HG02610 (cell line): ENCODE results near the gene ZNF429.
"Not testable (repeated sequence)": the region's sequence is repeated elsewhere in the genome, so short reads cannot be mapped to it uniquely, and the experiment has no call there.

Experiments used
- ATAC-seq: cut with Tn5 transposase; IDR thresholded peaks from one replicate; pipeline ENCODE4 v1.9.1; 2021; ENCODE audit warnings: mild to moderate bottlenecking, moderate library complexity; ENCODE audit not compliant: unreplicated experiment

Gene ZNF429

DNA sequence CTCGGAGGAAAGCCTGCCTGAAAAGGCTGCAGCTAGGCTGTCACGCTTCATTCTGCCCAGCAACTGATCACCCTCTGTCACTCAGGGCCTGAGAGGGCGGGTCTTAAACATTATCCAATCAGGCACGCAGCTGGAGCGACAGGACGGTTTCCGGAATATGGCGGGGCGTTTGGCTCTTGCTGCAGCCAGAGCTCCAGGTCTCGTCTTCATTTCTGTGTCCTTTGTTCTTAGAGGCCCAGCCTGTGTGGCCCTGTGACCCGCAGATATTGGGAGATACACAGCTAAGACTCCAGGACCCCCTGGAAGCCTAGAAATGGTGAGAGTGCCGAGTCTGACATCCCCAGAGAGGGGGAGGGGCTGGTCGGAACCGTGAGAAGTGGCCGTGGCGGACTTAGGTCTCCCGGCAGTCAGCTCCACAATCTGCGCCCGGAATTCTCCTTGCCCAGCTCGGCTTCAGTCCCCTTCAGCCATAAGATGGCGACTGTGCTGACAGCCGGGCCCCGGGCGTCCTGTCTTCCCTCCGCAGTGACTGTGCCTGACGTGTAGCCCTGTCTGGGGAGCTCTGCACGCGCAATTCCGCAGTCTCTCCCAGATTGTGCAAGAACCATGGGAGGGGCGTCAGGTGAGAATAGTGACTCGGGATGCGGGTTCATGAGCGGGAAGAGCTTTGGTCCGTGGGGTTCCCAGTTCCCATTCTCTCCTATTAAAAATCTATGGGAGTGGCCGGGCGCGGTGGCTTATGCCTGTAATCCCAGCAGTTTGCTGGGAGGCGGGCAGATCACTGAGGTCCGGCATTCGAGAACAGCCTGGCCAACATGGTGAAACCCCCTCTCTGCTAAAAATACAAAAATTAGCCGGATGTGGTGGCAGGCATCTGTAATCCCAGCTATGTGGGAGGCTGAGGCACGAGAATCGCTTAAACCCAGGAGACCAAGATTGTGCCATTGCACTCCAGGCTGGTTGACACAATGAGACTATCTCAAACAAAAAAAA, at the start of gene ZNF429:
TSS of gene ZNF429 (plus strand) at position 144 of the 993 bp plus-strand sequence. CDS start at position 314, 170 bp downstream.
- ATAC-seq: peak; percentile 100

- no peak for ATAC-seq
These were observed 44.7 kb upstream of the ZNF429 start for GRCh38 chr19:21460686-21461085.

DNA sequence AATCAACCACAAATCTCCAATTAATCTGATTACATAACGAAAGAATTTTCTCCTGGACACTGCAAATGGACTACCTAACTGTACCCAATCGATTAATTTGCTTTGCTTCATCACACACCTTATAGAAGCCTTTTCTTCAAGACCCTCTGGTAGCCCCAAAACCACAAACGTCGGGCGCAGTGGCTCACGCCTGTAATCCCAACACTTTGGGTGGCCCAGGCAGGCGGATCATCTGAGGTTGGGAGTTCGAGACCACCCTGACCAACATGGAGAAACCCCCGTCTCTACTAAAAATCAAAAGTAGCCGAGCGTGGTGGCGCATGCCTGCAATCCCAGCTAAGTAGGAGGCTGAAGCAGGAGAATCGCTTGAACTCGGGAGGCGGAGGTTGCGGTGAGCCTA, 42.9 kb upstream of the ZNF429 start:
- no peak for ATAC-seq

DNA sequence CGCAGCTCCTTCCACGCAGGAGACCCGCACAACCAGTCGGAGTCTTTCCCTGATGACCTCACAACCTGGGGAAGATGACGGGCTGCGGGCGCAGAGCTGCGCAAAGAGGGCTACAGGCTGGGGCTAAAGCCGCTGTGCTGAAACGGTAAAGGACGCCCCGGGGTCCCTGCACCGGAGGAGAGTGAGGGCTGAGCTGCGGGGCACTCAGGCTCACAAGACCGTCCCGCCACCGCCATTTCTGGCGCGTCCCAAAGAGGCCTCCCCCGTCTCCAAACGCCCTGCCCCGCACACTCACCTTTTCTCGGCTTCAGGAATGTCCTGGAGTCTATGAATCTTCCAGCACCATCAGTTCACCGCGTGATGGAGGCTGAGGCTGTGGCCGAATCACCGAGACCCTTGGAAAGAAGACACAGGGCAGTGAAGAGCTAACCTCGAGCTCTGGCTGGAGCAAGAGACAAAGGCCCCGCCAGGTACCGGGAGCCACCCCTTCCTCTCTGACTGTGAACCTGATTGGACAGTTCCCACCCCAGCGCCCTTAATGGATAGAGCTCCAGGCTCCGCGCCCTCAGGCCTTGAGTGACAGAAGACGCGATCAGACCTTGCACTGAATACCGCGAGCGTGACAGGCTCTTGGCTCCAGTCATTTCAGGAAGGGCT, 41.8 kb upstream of the ZNF429 start:
- no peak for ATAC-seq

DNA sequence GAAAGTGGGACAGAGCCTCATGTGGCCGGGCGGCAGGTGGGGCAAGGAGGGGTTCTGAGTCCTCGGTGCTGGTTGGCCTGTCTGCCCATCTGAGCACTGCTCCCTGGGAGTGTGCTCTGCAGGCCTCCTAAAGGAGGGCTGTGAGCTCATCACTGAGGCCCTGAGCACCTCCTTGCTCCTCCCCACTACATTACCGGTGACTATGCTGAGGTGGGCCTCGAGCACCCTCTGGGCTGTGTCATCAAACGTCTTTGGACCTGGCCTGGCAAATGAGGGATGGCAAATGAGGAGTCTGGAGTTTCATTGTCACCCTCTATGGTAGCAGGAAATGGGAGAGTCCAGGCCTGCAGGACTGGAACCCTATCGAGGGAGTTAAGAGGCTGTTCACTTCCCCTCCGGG, 38.8 kb upstream of the ZNF429 start:
- no peak for ATAC-seq

DNA sequence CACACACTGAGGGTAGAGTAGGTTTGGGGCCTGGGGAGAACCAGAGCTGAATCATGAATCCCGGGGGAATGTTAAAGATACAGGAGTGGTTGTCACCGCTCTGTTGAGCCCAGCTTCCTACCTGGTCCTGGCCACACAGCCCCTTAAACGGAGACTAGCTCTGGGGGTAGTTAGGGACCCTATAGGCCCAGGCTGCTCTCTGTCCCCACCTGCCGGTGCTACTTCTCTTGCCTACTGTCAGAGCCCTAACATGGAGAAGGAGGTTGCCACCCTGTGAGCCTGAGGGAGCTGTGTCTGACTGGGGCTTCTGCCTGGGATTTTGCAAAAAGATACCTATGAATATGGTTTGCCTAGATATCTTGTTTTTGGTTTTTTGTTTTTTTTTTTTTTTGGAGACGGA, 36.6 kb upstream of the ZNF429 start:
- no peak for ATAC-seq

DNA sequence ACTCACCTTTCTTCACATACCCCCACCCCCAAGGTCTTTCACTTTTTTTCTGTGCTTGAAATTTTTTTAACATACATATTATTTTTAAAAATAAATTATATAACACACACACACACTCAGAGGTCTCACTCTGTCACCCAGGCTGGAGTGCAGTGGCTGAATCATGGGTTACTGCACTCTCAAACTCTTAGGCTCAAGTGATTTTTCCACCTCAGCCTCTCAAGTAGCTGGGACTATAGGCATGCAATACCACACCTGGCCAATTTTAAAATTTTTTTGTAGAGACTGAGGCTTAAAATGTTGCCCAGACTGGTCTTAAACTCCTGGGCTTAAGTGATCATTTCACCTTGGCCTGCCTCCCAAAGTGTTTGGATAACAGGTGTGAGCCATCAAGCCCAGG, 32.9 kb upstream of the ZNF429 start:
- ATAC-seq: no peak

DNA sequence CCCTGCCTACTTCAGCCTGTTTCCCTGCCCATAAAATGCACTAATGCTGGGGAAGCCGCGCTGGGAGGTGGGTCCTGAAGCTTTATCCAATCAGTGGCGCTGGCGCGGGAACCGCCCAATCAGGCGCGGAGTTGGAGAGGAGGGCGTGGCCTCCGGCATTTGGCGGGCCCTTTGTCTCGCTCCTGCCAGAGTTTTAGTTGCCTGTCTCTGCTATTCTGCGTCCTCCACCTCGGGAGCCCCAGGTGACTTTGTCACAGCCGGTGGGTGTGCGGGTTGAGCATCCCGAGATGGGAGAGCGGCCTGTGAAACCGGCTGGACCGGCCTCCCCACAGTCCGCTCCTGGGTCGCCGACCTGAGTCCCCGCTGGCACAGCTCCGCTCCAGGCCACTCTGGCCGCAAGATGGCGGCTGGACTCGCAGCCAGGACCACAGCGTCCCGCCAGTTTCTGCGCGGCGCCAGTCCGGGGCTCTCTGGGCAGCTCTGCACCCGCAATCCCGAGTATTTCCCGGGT, 30.7 kb upstream of the ZNF429 start:
- no peak for ATAC-seq

DNA sequence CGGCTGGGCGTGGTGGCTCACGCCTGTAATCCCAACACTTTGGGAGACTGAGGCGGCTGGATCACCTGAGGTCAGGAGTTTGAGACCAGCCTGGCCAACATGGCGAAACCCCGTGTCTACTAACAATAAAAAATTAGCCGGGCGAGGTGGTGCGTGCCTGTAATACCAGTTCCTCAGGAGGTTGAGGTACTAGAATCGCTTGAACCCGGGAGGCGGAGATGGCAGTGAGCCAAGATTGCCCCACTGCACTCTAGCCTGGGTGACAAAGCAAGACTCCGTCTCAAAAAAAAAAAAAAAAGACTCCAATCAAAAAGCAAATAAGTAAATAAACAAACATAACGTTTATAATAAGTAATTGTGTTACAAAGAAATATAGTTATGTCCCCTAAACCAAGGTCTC, 23.0 kb upstream of the ZNF429 start:
- ATAC-seq: not testable (repeated sequence)

DNA sequence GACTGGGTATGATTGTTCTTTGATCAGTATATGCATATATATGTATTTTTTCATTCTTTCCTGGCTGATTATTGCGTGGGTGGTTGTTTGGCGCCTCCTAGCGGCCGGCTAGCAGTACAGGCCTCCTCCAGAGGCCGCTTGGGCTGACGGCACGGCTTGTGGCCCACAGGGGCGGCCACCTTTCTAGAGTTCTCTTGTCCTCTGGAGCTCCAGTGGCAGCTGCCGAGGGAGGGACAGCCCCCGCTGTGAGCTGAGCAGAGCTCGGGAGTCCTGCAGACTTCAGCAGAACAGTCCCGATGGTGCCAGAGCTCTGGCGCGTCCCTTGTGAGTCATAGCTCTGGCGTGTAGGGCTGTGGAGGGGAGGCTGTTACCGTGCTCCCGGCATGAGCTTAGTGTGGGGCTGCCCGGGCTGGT, 22.5 kb upstream of the ZNF429 start:
- ATAC-seq: no peak

- no peak for ATAC-seq
These were observed 21.7 kb upstream of the ZNF429 start for GRCh38 chr19:21483589-21484170.

DNA sequence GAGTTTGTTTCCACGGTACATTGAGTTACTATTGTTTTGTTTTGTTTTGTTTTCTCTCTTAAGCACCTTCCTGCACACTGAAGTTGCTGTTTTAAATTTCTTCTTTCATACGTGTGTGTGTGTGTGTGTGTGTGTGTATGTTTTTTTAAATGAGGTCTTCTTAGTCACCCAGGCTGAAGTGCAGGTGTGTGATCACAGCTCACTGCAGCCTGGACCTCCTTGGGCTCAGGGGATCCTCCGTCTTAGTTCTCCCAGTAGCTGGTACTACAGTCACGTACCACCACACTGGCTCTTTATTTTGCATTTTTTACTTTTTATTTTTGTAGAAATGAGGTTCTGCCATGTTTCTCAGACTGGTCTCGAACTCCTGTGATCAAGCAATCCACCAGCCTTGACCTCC, 20.8 kb upstream of the ZNF429 start:
- ATAC-seq: no peak

DNA sequence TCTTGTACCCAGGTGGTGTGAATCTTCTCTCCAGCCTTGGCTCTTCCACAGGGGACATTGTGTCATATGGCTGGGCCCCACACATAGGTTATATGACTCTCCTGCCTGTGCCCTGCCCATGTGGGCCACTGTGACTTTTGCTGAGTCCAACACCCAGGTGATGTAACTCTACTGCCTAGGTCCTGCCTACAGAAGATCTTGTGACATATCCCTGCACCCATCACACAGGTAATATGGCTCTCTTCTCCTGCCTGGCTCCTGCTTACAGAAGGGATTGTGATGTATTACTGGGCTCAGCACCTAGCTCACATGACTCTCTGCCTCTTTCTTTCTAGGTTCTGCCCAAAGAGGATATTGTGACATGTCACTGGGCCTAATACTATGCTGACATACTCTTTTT, 19.5 kb upstream of the ZNF429 start:
- ATAC-seq: no peak

DNA sequence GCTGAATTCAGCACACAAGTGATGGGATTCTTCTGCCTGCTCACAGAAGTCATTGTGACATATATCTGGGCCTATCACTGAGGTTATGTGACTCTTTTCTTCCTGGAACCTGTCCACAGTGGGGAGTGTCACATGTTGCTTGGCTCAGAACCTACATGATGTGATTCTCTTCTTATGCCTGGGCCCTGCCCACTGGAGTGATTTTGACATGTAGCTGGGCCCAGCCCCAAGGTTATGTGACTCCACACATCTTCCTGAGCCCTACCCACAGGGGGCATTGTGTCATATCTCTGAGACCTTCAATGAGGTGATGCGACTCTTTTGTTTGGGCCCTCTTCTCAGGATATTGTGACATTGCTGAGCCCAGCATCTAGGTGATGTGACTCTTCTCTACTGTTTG, 17.4 kb upstream of the ZNF429 start:
- ATAC-seq: no peak

- no peak for ATAC-seq
These were observed 14.3 kb upstream of the ZNF429 start for GRCh38 chr19:21491146-21491545.

GRCh38 chr19:21492947-21493906, 12.2 kb upstream of the ZNF429 start:
- ATAC-seq: no peak

- no peak for ATAC-seq
These were observed 8.5 kb upstream of the ZNF429 start for GRCh38 chr19:21496876-21497275.

- no peak for ATAC-seq
These were observed 6.8 kb upstream of the ZNF429 start for GRCh38 chr19:21498651-21499050.

- ATAC-seq: no peak
These were observed 2.8 kb downstream of the ZNF429 start for GRCh38 chr19:21508198-21508597.

DNA sequence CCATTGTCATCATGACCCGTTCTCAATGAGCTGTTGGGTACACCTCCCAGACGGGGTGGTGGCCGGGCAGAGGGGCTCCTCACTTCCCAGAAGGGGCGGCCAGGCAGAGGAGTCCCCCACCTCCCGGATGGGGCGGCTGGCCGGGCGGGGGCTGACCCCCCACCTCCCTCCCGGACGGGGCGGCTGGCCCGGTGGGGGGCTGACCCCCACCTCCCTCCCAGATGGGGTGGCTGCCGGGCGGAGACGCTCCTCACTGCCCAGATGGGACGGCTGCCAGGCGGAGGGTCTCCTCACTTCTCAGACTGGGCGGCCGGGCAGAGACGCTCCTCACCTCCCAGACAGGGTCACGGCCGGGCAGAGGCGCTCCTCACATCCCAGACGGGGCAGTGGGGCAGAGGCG, 5.7 kb downstream of the ZNF429 start:
- ATAC-seq: not testable (repeated sequence)
